Endothelial cell of umbilical vein (primary cell): ENCODE measurements around the gene DNHD1. TPM values are rescaled to one million over a fixed set of nuclear protein-coding genes. Genes with fewer than 3 reads are reported as not detected.

Experiments used
- BruUV-seq: library from RNA; stranded (reverse); fragments of 400-500 nt; replicated peaks from 2 replicates; lab custom pipeline; 2021; lab: Mats Ljungman, UMichigan
- CTCF ChIA-PET: fragments of 300-600, 350-600 bp; sonication (Branson Sonifier 250); formaldehyde crosslinking; loops from one replicate; lab custom pipeline; 2021; ENCODE audit warnings: antibody characterized with exemption, inconsistent platforms; lab: Charles Lee
- POLR2A ChIA-PET: fragments of 300-600, 350-600 bp; sonication (Branson Sonifier 250); formaldehyde crosslinking; loops from one replicate; lab custom pipeline; 2021; ENCODE audit warnings: antibody characterized with exemption, inconsistent platforms; lab: Charles Lee
- DNase-seq: peaks from one replicate; pipeline ENCODE4 v3.0.0-alpha.2; 2011; ENCODE audit warnings: low read depth, low spot score
- FAIRE-seq: peaks from 2 replicates; lab custom pipeline; 2011; peaks lifted over from hg19 to GRCh38; lab: Jason Lieb, UNC
- H2AFZ ChIP-seq: 2 replicates; pipeline ENCODE4 v1.6.0; 2012; ENCODE audit warnings: low read depth, low read length, control low read depth, inconsistent platforms
- H3K27ac ChIP-seq: 2 replicates; pipeline ENCODE4 v1.5.1; 2011; ENCODE audit warnings: low read depth, mild to moderate bottlenecking, control low read depth, low read length, moderate library complexity; ENCODE audit not compliant: insufficient read depth
- H3K27me3 ChIP-seq, 2 experiments: 2 replicates each; pipeline versions ENCODE4 v1.6.0 to v1.6.1; 2011; ENCODE audit warnings: low read length in 2 of 2, mixed read lengths in 1 of 2; ENCODE audit not compliant: control insufficient read depth in 2 of 2, insufficient read depth in 2 of 2
- H3K36me3 ChIP-seq, 2 experiments: 2 replicates in 1 of 2; 3 replicates in 1 of 2; pipeline ENCODE4 v1.5.1; 2011; ENCODE audit warnings: low read length in 2 of 2, mild to moderate bottlenecking in 1 of 2, moderate library complexity in 1 of 2; ENCODE audit not compliant: control insufficient read depth in 2 of 2, insufficient read depth in 2 of 2; ENCODE audit errors: extremely low read depth in 1 of 2
- H3K4me1 ChIP-seq: 3 replicates; pipeline ENCODE4 v1.5.1; 2011; ENCODE audit warnings: mild to moderate bottlenecking, low read length; ENCODE audit not compliant: control insufficient read depth, insufficient read depth; ENCODE audit errors: extremely low read depth
- H3K4me2 ChIP-seq: 2 replicates; pipeline ENCODE4 v1.6.1; 2011; ENCODE audit warnings: low read length, control low read depth, mixed read lengths; ENCODE audit not compliant: insufficient read depth
- H3K4me3 ChIP-seq, 3 experiments: fragments of 200-600 bp in 1 of 3; sonication (generic), shearing (Covaris generic) in 1 of 3; replicated peaks in 1 of 3; 2 replicates each; pipeline ENCODE4 v1.5.1; 2011 to 2016; ENCODE audit warnings: control low read depth in 3 of 3, low read length in 3 of 3, mild to moderate bottlenecking in 2 of 3, inconsistent platforms in 1 of 3, low read depth in 1 of 3, moderate library complexity in 1 of 3; ENCODE audit not compliant: insufficient read depth in 1 of 3
- H3K79me2 ChIP-seq: 2 replicates; pipeline ENCODE4 v1.6.0; 2012; ENCODE audit warnings: low read length, inconsistent platforms; ENCODE audit not compliant: control insufficient read depth, insufficient read depth
- H3K9ac ChIP-seq: replicated peaks from 2 replicates; pipeline ENCODE3; 2011; ENCODE audit warnings: low read length, control low read depth; ENCODE audit not compliant: insufficient read depth; ENCODE audit errors: extremely low read depth
- H3K9me1 ChIP-seq: replicated peaks from 3 replicates; pipeline ENCODE4 v1.6.0; 2011; ENCODE audit warnings: mild to moderate bottlenecking, low read length; ENCODE audit not compliant: control insufficient read depth, insufficient read depth; ENCODE audit errors: extremely low read depth
- H3K9me3 ChIP-seq: replicated peaks from 2 replicates; pipeline ENCODE4 v1.5.1; 2012; ENCODE audit warnings: low read length, inconsistent platforms; ENCODE audit not compliant: control insufficient read depth, insufficient read depth
- H4K20me1 ChIP-seq: replicated peaks from 2 replicates; pipeline ENCODE3; 2011; ENCODE audit warnings: mild to moderate bottlenecking, low read length; ENCODE audit not compliant: control insufficient read depth, insufficient read depth; ENCODE audit errors: extremely low read depth
- EZH2 ChIP-seq: IDR thresholded peaks from 2 replicates; pipeline ENCODE4 v1.6.1; 2012; ENCODE audit warnings: borderline replicate concordance, low read depth, mild to moderate bottlenecking, moderate library complexity, low read length, inconsistent platforms; ENCODE audit not compliant: severe bottlenecking
- FOS ChIP-seq: IDR thresholded peaks from 2 replicates; pipeline ENCODE4 v1.6.1; 2011; ENCODE audit warnings: mild to moderate bottlenecking, low read length, moderate library complexity, borderline replicate concordance; ENCODE audit not compliant: insufficient read depth
- GATA2 ChIP-seq: IDR thresholded peaks from 2 replicates; pipeline ENCODE4 v1.7.0; 2011; ENCODE audit warnings: low read depth, mild to moderate bottlenecking, moderate library complexity, mixed read lengths, low read length; ENCODE audit not compliant: insufficient read length, insufficient read depth
- JUN ChIP-seq: IDR thresholded peaks from 2 replicates; pipeline ENCODE4 v1.6.1; 2011; ENCODE audit warnings: borderline replicate concordance, low read depth; ENCODE audit not compliant: insufficient read length, insufficient read depth
- MYC ChIP-seq: IDR thresholded peaks from one replicate; pipeline ENCODE4 v1.6.1; 2011; ENCODE audit warnings: mild to moderate bottlenecking, low read depth, low read length
- POLR2A ChIP-seq: IDR thresholded peaks from 2 replicates; pipeline ENCODE4 v1.6.1; 2012; ENCODE audit warnings: low read depth, mild to moderate bottlenecking, control low read depth, low read length
- POLR2AphosphoS5 ChIP-seq: IDR thresholded peaks from 2 replicates; pipeline ENCODE4 v1.6.1; 2012; ENCODE audit warnings: low read depth, mild to moderate bottlenecking, control low read depth, low read length, moderate library complexity; ENCODE audit not compliant: insufficient read depth
- dilution Hi-C: fragments of 300-500 bp; cut with MboI; formaldehyde crosslinking; loops from one replicate; pipeline ENCODE4 v1.15.0; 2019; ENCODE audit warnings: low sequenced_read_pairs; ENCODE audit not compliant: extremely low pct_ligation_motif_present
- intact Hi-C: fragments of 100-400 bp; cut with micrococcal nuclease; formaldehyde crosslinking; loops from one replicate; pipeline ENCODE4 v1.10.0; 2022
- polyA plus RNA-seq, 4 experiments: library from polyadenylated mRNA; depleted of rRNA in 3 of 4; stranded (reverse) in 3 of 4; unstranded in 1 of 4; fragments of >200 nt; gene quantifications; 2 replicates each; pipeline versions ENCODE4 v1.2.1 to v1.2.3, GENCODE V29; 2011 to 2012; ENCODE audit warnings: missing spikeins in 1 of 4
- total RNA-seq: library from RNA; stranded (reverse); gene quantifications from 2 replicates; pipeline ENCODE4 v1.2.3, GENCODE V29; 2021
- TF ChIP-seq, protein P1 (sequence below): IDR thresholded peaks from 2 replicates; pipeline ENCODE4 v1.6.1; 2011; ENCODE audit not compliant: insufficient read depth, insufficient read length
- TF ChIP-seq, protein P2 (sequence below), 2 donors: IDR thresholded peaks; 1 replicate in 1 of 2; 2 replicates in 1 of 2; pipeline ENCODE4 v1.5.1; 2011; ENCODE audit warnings: low read length in 2 of 2, mild to moderate bottlenecking in 2 of 2, moderate library complexity in 2 of 2, control low read depth in 1 of 2, inconsistent platforms in 1 of 2, low read depth in 1 of 2; ENCODE audit not compliant: insufficient read depth in 1 of 2; ENCODE audit errors: extremely low read depth in 1 of 2

DNHD1 gene
- total and polyA plus RNA-seq, 2 donors (not counting 3 experiments of a cell fraction or from before 2014, with no cell fraction given): 3.7 to 8.6 TPM

DNA sequence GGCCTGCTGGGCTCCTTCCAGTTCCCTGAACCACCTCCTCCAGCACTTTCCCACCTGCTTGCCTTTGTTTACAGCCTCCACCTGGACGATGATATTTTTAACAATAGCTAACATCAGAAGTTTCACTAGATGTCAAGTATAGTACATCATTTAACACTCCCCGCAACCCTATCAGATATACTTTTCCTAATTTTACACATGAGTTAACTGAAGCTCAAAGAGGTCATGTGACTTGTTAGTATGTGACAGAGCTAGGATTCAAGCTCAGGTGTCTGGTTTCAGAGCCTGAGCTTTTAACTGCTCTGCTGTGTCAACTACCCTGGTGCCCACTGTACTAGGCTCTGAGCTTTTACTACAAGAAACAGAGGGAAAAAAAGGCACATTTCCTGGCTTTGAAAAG, 42.0 kb upstream of the DNHD1 start:
- Histone ChIP-seq H3K27ac (no peak overlapping the region), H4K20me1 (no peaks in the 10 kb centered on the region), H3K9me3 (no peaks in the 10 kb centered on the region), H2AFZ (no peak overlapping the region), H3K9me1 (no peaks in the 10 kb centered on the region), H3K4me1 (no peaks in the 10 kb centered on the region), H3K9ac (no peak overlapping the region), H3K36me3 (peaks cover 3 to 46% of the 10 kb centered on the region in 2 experiments), H3K4me3 (no peak overlapping the region), H3K27me3 (no peaks in the 10 kb centered on the region), H3K79me2 (no peaks in the 10 kb centered on the region), H3K4me2 (no peak overlapping the region)
- DNase-seq (no peak), FAIRE-seq (no peak)
- ChIA-PET POLR2A (no interaction called here), CTCF (interaction anchor here (1.0 to 3.7 kb wide), 5 partner anchors 11 to 76 kb away, joined by 3 to 23 read pairs (median 16); partner anchors contain the start of gene HPX)
- dilution Hi-C loops: no loop called here
- intact Hi-C loops: no loop called here
- no TSS peak for BruUV-seq
- TF ChIP-seq POLR2A: no peak
- no peak for TF ChIP-seq GATA2
- TF ChIP-seq POLR2AphosphoS5: no peak
- TF ChIP-seq, protein P1, sequence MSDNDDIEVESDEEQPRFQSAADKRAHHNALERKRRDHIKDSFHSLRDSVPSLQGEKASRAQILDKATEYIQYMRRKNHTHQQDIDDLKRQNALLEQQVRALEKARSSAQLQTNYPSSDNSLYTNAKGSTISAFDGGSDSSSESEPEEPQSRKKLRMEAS: no peak
- TF ChIP-seq JUN: no peak

DNA sequence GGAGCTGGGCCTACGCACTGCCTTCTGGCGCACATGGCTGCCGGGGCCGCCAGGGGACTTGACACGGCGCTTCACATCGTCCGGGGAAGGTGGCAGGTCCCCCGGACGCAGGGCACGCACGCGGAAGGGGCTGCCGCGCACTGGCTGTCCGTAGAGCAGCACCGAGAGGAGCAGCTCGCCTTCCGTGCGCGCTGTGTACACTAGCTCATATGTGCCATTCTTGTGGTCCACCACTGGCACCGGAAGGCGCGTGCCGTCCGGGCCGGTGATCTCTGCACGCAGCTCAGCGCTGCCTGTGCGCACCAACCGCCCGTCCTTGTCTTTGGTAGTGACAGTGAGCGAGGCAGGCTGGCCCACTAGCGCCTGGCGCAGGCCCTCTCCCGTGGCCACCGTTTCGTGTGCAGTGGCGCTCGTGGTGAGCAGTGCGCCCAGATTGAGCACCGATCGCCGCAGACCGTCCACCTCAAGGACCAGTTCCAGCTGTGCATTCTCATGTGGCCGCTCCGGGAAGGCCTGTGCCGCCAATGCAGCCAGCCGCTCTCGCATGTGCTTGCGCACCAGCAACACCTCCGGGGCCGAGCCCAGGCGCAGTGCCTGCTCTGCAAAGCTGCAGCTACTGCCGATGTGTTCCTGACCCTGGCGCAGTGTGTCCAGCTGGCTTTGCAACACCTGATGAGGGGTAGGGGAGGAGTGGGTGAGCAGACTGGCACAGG, 40.6 kb upstream of the DNHD1 start:
- no peaks in the 10 kb centered on the region for H3K9me3 ChIP-seq
- ChIA-PET CTCF (interaction anchor here (0.7 to 3.3 kb wide), 5 partner anchors 8 to 25 kb away, joined by 3 to 23 read pairs (median 3); partner anchors contain the start of genes ARFIP2, HPX and TIMM10B), POLR2A (no interaction called here)
- DNase-seq (no peak), FAIRE-seq (no peak)
- peaks cover 0 to 41% of the 10 kb centered on the region in 2 experiments for H3K36me3 ChIP-seq
- H3K4me3 ChIP-seq: no peak overlapping the region
- H3K79me2 ChIP-seq: no peaks in the 10 kb centered on the region
- BruUV-seq: no TSS peak
- H3K27me3 ChIP-seq: no peaks in the 10 kb centered on the region
- no peak overlapping the region for H3K27ac ChIP-seq
- intact Hi-C loops (no loop called here), dilution Hi-C loops (no loop called here)
- H3K4me1 ChIP-seq: no peaks in the 10 kb centered on the region
- H4K20me1 ChIP-seq: no peaks in the 10 kb centered on the region
- no peak overlapping the region for H3K4me2 ChIP-seq
- H2AFZ ChIP-seq: no peak overlapping the region
- no peak overlapping the region for H3K9ac ChIP-seq
- TF ChIP-seq POLR2A (no peak), JUN (no peak), EZH2 (no peak), FOS (no peak), POLR2AphosphoS5 (no peak), GATA2 (no peak), MYC (no peak)
- TF ChIP-seq, protein P1: no peak
- TF ChIP-seq, protein P2, sequence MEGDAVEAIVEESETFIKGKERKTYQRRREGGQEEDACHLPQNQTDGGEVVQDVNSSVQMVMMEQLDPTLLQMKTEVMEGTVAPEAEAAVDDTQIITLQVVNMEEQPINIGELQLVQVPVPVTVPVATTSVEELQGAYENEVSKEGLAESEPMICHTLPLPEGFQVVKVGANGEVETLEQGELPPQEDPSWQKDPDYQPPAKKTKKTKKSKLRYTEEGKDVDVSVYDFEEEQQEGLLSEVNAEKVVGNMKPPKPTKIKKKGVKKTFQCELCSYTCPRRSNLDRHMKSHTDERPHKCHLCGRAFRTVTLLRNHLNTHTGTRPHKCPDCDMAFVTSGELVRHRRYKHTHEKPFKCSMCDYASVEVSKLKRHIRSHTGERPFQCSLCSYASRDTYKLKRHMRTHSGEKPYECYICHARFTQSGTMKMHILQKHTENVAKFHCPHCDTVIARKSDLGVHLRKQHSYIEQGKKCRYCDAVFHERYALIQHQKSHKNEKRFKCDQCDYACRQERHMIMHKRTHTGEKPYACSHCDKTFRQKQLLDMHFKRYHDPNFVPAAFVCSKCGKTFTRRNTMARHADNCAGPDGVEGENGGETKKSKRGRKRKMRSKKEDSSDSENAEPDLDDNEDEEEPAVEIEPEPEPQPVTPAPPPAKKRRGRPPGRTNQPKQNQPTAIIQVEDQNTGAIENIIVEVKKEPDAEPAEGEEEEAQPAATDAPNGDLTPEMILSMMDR (IDR thresholded peaks at IDR 0.05; ENCODE audit: extremely low read depth in 1 of 2, insufficient read depth in 1 of 2, low read depth in 1 of 2, low read length in 2 of 2): no peak
- H3K9me1 ChIP-seq: no peaks in the 10 kb centered on the region
